ENCODE data around the gene TRAPPC12. TPM values are rescaled to one million over a fixed set of nuclear protein-coding genes. Genes with fewer than 3 reads are reported as not detected.
"Not testable (repeated sequence)": the region's sequence is repeated elsewhere in the genome, so short reads cannot be mapped to it uniquely, and the experiment has no call there.

Gene TRAPPC12
- total and polyA plus RNA-seq, 8 donors: 46.6 to 158 (median 70.7) TPM

GRCh38 chr2:3446381-3446780 lies 66.9 kb downstream of the TRAPPC12 start:
- Histone ChIP-seq H3K4me1 (peaks cover 0 to 7% (median 0%) of the 10 kb centered on the region in 4 donors), H3K9me3 (no peaks in the 10 kb centered on the region), H3K4me3 (no peak overlapping the region), H3K36me3 (peaks cover 25 to 87% (median 79%) of the 10 kb centered on the region in 4 donors), H3K27ac (no peak overlapping the region), H3K27me3 (no peaks in the 10 kb centered on the region)
- no peak for DNase-seq
- intact Hi-C loops (cut with DNase I; ENCODE audit: low total_unique reads): no loop called here
- no peak for TF ChIP-seq POLR2AphosphoS5 (IDR thresholded peaks at IDR 0.05)
- TF ChIP-seq EP300 (IDR thresholded peaks at IDR 0.05): no peak
- TF ChIP-seq, protein P1, sequence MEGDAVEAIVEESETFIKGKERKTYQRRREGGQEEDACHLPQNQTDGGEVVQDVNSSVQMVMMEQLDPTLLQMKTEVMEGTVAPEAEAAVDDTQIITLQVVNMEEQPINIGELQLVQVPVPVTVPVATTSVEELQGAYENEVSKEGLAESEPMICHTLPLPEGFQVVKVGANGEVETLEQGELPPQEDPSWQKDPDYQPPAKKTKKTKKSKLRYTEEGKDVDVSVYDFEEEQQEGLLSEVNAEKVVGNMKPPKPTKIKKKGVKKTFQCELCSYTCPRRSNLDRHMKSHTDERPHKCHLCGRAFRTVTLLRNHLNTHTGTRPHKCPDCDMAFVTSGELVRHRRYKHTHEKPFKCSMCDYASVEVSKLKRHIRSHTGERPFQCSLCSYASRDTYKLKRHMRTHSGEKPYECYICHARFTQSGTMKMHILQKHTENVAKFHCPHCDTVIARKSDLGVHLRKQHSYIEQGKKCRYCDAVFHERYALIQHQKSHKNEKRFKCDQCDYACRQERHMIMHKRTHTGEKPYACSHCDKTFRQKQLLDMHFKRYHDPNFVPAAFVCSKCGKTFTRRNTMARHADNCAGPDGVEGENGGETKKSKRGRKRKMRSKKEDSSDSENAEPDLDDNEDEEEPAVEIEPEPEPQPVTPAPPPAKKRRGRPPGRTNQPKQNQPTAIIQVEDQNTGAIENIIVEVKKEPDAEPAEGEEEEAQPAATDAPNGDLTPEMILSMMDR (IDR thresholded peaks at IDR 0.05): no peak
- no peak for TF ChIP-seq POLR2A (IDR thresholded peaks at IDR 0.05)
- WGBS, 5 donors: 91 to 98% (median 95%) methylated on average over 10 of the region's 10 CpGs

- H3K27me3 ChIP-seq; intact Hi-C loops (cut with DNase I; ENCODE audit: low total_unique reads); DNase-seq; H3K9me3 ChIP-seq; H3K4me1 ChIP-seq; H3K27ac ChIP-seq; H3K4me3 ChIP-seq: not testable (repeated sequence)
- WGBS, 5 donors: 84 to 95% (median 93%) methylated on average over 6 of the region's 6 CpGs
- peaks cover 25 to 95% (median 87%) of the 10 kb centered on the region in 4 donors for H3K36me3 ChIP-seq
These were observed 67.7 kb downstream of the TRAPPC12 start for GRCh38 chr2:3447186-3447585.

- H3K27me3 ChIP-seq: no peaks in the 10 kb centered on the region
- DNase-seq: peak in 1 of 2 donors; percentile 33
- WGBS, 5 donors: 66 to 83% (median 76%) methylated on average over 9 of the region's 9 CpGs
- TF ChIP-seq EP300 (IDR thresholded peaks at IDR 0.05) (no peak), POLR2A (IDR thresholded peaks at IDR 0.05) (no peak), POLR2AphosphoS5 (IDR thresholded peaks at IDR 0.05) (no peak)
- TF ChIP-seq, protein P1 (IDR thresholded peaks at IDR 0.05): no peak
- peaks cover 25 to 100% (median 93%) of the 10 kb centered on the region in 4 donors for H3K36me3 ChIP-seq
- intact Hi-C loops (cut with DNase I; ENCODE audit: low total_unique reads): no loop called here
- no peak overlapping the region for H3K4me3 ChIP-seq
- peak overlapping the region in 1 of 5 donors; percentile 24 for H3K27ac ChIP-seq
- H3K4me1 ChIP-seq: peaks cover 0 to 7% (median 0%) of the 10 kb centered on the region in 4 donors
- H3K9me3 ChIP-seq: no peaks in the 10 kb centered on the region
These were observed 68.4 kb downstream of the TRAPPC12 start for GRCh38 chr2:3447789-3448317.

DNA sequence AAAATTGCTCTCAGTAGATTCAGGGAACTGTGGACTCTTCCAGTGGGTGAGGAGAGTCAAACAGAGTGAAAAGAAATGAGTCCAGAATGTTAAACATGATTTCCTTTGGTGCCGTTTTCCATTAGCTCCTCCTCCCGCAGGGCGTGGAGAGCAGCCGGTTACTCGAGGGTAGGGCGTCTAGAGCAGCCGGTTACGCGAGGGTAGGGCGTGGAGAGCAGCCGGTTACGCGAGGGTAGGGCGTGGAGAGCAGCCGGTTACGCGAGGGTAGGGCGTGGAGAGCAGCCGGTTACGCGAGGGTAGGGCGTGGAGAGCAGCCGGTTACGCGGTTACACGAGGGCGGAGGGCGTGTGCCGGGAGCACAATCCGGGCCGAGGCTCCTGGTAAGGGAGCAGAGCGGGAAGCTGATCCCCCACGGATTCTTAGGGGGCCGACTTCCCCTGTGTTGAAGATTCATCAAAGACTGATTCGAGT lies 69.0 kb downstream of the TRAPPC12 start:
- intact Hi-C loops (cut with DNase I; ENCODE audit: low total_unique reads): not testable (repeated sequence)
- H3K36me3 ChIP-seq: peaks cover 29 to 100% (median 93%) of the 10 kb centered on the region in 4 donors

GRCh38 chr2:3449086-3449485 lies 69.6 kb downstream of the TRAPPC12 start:
- Histone ChIP-seq H3K27me3 (no peaks in the 10 kb centered on the region), H3K27ac (no peak overlapping the region), H3K36me3 (peaks cover 23 to 100% (median 93%) of the 10 kb centered on the region in 4 donors), H3K4me3 (no peak overlapping the region), H3K4me1 (peaks cover 0 to 15% (median 3%) of the 10 kb centered on the region in 4 donors), H3K9me3 (no peaks in the 10 kb centered on the region)
- WGBS, 5 donors: 76 to 79% (median 77%) methylated on average over 13 of the region's 13 CpGs
- peak in 1 of 2 donors; percentile 75 for DNase-seq
- intact Hi-C loops (cut with DNase I; ENCODE audit: low total_unique reads): no loop called here
- TF ChIP-seq, protein P1 (IDR thresholded peaks at IDR 0.05): no peak
- TF ChIP-seq POLR2AphosphoS5 (IDR thresholded peaks at IDR 0.05) (no peak), EP300 (IDR thresholded peaks at IDR 0.05) (no peak), POLR2A (IDR thresholded peaks at IDR 0.05) (no peak)

More for the DNA sequence above, 69.0 kb downstream of the TRAPPC12 start:
- H3K27me3 ChIP-seq, H3K4me3 ChIP-seq, H3K9me3 ChIP-seq: not testable (repeated sequence)
- DNase-seq: peak in 1 of 2 donors; percentile 59
- Histone ChIP-seq H3K4me1 (peaks cover 0 to 12% (median 2%) of the 10 kb centered on the region in 4 donors), H3K27ac (peak overlapping the region in 1 of 5 donors; percentile 24)
- WGBS, 5 donors: 76 to 89% (median 81%) methylated on average over 35 of the region's 35 CpGs
